Adrenal gland (tissue), 5 donors: ENCODE results near the gene KPNA6.

Experiments used
- POLR2A ChIP-seq, 2 donors: fragments of 450-650 bp; IDR thresholded peaks; one replicate each; pipeline ENCODE4 v1.6.1; 2017; ENCODE audit warnings: antibody characterized with exemption in 2 of 2, mild to moderate bottlenecking in 2 of 2, moderate library complexity in 1 of 2
- TF ChIP-seq, protein P1 (sequence below), 6 experiments: fragments of 450-650 bp in 4 of 6; fragments of 200-600 bp in 2 of 6; sonication (generic) in 1 of 6; IDR thresholded peaks; 1 replicate in 5 of 6; 2 replicates in 1 of 6; pipeline versions ENCODE4 v1.5.1 to v1.8.0; 2016 to 2021; ENCODE audit warnings: antibody characterized with exemption in 6 of 6, mild to moderate bottlenecking in 2 of 6, moderate library complexity in 1 of 6
- donor health status: DM: no; HTN: no; CAD: no.

GRCh38 chr1:32111789-32112188 lies 3.9 kb downstream of the KPNA6 start:
- TF ChIP-seq, protein P1, sequence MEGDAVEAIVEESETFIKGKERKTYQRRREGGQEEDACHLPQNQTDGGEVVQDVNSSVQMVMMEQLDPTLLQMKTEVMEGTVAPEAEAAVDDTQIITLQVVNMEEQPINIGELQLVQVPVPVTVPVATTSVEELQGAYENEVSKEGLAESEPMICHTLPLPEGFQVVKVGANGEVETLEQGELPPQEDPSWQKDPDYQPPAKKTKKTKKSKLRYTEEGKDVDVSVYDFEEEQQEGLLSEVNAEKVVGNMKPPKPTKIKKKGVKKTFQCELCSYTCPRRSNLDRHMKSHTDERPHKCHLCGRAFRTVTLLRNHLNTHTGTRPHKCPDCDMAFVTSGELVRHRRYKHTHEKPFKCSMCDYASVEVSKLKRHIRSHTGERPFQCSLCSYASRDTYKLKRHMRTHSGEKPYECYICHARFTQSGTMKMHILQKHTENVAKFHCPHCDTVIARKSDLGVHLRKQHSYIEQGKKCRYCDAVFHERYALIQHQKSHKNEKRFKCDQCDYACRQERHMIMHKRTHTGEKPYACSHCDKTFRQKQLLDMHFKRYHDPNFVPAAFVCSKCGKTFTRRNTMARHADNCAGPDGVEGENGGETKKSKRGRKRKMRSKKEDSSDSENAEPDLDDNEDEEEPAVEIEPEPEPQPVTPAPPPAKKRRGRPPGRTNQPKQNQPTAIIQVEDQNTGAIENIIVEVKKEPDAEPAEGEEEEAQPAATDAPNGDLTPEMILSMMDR (IDR thresholded peaks at IDR 0.05) = no peak
- TF ChIP-seq POLR2A (IDR thresholded peaks at IDR 0.05) = no peak
